GM21447 (cell line): ENCODE measurements around the gene FAT1.
"Not testable (repeated sequence)": the region's sequence is repeated elsewhere in the genome, so short reads cannot be mapped to it uniquely, and the experiment has no call there.

Experiments
- ATAC-seq: cut with Tn5 transposase; IDR thresholded peaks from one replicate; pipeline ENCODE4 v1.9.1; 2021; ENCODE audit not compliant: unreplicated experiment

The FAT1 gene, protein sequence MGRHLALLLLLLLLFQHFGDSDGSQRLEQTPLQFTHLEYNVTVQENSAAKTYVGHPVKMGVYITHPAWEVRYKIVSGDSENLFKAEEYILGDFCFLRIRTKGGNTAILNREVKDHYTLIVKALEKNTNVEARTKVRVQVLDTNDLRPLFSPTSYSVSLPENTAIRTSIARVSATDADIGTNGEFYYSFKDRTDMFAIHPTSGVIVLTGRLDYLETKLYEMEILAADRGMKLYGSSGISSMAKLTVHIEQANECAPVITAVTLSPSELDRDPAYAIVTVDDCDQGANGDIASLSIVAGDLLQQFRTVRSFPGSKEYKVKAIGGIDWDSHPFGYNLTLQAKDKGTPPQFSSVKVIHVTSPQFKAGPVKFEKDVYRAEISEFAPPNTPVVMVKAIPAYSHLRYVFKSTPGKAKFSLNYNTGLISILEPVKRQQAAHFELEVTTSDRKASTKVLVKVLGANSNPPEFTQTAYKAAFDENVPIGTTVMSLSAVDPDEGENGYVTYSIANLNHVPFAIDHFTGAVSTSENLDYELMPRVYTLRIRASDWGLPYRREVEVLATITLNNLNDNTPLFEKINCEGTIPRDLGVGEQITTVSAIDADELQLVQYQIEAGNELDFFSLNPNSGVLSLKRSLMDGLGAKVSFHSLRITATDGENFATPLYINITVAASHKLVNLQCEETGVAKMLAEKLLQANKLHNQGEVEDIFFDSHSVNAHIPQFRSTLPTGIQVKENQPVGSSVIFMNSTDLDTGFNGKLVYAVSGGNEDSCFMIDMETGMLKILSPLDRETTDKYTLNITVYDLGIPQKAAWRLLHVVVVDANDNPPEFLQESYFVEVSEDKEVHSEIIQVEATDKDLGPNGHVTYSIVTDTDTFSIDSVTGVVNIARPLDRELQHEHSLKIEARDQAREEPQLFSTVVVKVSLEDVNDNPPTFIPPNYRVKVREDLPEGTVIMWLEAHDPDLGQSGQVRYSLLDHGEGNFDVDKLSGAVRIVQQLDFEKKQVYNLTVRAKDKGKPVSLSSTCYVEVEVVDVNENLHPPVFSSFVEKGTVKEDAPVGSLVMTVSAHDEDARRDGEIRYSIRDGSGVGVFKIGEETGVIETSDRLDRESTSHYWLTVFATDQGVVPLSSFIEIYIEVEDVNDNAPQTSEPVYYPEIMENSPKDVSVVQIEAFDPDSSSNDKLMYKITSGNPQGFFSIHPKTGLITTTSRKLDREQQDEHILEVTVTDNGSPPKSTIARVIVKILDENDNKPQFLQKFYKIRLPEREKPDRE (N-terminal part only)

GRCh38 chr4:186723292-186724057 lies at the start of gene FAT1:
Gene FAT1 (minus strand): TSS chr4:186723856. CDS start chr4:186709827, 14,029 bp downstream.
- no peak for ATAC-seq

DNA sequence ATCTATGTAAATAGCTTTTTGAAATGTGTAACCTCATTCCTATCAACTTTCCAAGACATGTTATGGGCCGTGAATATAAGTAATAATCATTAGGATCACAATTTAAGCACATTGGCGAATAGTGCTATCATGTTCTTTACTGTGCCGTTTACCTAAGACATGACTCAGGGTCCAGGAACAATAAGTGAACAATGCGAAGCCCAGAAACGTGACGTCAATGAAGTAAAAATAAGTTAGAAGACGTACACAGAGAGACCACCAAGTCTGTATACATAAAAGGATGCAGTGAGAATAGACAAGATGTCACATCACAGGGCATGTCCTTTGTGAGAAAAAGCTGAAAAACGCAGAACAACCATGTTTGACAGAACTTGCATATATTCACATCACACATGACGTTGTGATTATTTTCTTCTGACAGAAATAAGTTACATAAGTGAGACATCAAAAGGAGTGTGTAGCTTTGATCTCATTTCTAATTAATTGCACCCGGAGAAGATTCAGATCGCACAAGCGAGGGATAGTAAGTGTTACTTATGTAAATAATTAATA lies 49.4 kb upstream of the FAT1 start:
- no peak for ATAC-seq

DNA sequence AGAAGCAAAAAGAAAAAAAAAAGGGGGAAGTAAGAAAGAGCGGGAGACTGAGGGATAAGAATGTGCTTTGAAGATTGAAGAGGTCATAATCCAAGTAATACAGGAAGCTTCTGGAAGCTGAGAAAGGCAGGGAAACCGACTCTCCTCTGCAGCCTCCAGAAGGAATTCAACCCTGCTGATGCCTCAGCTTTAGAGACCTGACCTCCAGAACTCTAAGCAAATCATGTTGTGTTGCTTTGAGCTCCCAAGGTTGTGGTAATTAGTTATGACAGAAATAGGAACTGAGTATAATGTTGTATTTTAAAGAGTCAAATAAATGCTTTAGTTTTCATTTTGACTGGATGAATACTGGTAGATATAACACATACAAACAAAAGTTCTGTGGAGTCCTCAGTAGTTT lies 48.0 kb upstream of the FAT1 start:
- ATAC-seq = no peak

- ATAC-seq = no peak
Measured at GRCh38 chr4:186770481-186771175, 47.0 kb upstream of the FAT1 start.

GRCh38 chr4:186767794-186768193 lies 44.1 kb upstream of the FAT1 start:
- no peak for ATAC-seq

- no peak for ATAC-seq
Measured at GRCh38 chr4:186765673-186766546, 42.3 kb upstream of the FAT1 start.

- ATAC-seq = no peak
Measured at GRCh38 chr4:186765138-186765537, 41.5 kb upstream of the FAT1 start.

DNA sequence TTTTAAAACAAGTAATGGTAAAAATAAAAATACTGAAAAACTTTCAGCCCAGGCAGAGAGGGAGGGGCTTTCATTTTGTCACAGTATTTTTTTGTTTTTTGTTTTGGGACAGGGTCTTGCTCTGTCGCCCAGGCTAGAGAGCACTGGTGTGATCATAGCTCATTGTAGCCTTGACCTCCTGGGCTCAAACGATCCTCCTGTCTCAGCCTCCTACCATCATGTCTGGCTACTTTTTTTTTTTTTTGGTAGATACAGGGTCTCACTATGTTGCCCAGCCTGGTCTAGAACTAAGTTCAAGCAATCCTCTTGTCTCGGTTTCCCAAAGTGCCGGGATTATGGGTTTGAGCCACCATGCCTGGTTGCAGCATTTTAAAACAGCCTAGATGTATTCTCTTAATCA lies 40.8 kb upstream of the FAT1 start:
- ATAC-seq = no peak

- ATAC-seq = no peak
Measured at GRCh38 chr4:186762865-186763264, 39.2 kb upstream of the FAT1 start.

GRCh38 chr4:186762361-186762760 lies 38.7 kb upstream of the FAT1 start:
- no peak for ATAC-seq

DNA sequence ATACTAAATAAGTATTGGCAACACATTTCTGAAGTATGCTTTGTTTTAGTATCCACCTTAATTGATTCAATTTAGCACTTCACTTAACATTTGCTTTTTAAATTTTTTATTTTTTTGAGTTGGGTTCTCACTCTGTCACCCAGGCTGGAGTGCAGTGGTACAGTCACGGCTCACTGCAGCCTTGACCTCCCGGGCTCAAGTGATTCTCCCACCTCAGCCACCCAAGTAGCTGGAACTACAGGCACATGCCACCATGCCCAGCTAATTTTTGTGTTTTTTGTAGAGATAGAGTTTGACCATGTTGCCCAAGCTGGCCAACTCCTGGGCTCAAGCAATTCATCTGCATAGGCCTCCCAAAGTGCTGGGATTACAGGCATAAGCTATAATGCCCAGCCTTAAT lies 38.3 kb upstream of the FAT1 start:
- not testable (repeated sequence) for ATAC-seq

DNA sequence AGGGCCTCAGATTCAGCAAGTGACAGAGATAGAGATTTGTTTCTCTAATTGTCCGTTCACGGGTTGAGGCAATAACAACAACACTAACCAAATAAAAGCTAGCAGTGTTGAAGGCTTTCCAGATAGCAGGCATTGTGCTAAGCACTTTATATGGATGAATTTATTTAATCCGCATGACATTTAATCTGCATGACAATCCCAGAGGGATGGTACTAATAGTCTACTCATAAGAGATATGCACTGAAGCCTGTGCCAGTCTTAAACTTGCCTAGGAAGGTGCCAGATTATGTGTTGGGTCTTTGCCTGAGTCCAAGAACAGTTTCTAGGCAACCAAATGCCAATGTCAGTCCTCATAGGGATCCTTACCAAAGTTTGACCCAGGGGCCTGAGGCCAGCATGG lies 37.7 kb upstream of the FAT1 start:
- no peak for ATAC-seq

DNA sequence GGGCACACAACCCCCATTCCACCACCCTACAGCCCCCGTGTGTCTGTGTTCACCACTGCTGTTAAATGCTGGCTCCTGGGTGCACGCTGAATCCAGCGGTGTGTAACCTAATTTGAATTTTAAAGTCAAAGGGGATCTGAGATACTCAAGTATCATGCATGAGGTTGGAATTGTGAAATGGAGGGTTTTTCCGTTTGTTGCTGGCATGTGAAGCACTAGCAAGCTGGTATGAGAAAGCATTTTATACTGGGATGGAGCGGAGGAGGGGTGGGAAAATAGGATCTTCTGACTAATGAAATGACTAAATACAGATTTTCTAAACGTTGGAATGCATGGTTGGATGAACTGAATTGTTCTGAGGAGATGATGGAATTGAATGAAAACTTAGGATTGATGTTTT lies 36.9 kb upstream of the FAT1 start:
- no peak for ATAC-seq

DNA sequence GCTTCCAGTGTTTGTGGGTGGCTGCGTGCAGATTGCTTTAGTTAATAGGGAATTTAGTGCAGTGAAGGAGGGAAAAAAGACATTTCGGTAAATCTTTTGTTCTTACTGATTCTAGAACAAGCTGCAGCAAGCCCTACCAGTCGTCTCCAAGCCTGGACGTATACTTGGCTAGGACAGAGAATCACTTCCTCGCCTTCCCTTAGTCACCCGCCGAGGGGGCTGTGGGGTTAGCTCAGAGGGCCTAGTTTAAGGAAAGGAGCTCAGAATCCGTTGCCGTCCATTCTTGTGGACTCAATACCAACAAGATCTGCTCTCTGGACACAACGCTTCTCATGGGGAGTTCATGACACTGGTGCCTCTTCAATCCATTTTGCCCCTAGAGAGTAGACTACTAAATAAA lies 36.3 kb upstream of the FAT1 start:
- ATAC-seq = no peak

- ATAC-seq = no peak
Measured at GRCh38 chr4:186758929-186759682, 35.5 kb upstream of the FAT1 start.

GRCh38 chr4:186757696-186758355 lies 34.2 kb upstream of the FAT1 start:
- no peak for ATAC-seq

DNA sequence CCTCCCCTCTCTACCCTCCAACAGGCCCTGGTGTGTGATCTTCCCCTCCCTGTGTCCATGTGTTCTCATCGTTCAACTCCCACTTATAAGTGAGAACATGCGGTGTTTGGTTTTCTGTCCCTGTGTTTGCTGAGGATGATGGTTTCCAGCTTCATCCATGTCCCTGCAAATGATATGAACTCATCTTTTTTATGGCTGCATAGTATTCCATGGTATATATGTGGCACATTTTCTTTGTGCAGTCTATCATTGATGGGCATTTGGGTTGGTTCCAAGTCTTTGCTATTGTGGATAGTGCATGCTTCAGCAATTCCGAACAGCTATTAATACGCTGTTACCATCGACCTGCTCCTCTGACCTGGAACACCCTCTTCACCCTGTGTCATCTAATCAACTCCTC lies 32.9 kb upstream of the FAT1 start:
- ATAC-seq = not testable (repeated sequence)
